Measurements from ENCODE around the gene PLAGL1.

The PLAGL1 gene

DNA sequence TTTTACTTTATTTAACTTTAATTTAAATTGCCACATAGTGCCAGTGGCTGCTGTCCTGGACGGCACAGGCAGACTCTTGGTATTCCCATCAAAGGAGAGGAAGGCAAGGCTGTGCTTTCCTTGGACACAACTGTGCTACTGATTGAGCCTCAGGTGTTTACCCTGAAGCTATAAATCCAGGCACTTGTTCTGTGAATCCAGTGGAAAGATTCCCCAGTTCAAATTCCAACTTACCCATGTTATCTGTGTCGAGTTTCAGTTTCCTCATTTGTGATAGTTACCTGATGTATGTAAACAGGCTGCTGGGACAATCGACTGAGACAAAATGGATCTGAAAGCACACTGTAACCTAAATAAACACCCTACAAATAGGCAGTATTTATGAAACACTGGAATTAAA is 57.2 kb downstream of the PLAGL1 start:
- H3K4me1 ChIP-seq (ENCODE audit: insufficient read depth, low read length, severe bottlenecking), result no peaks in the 10 kb centered on the region
- H3K9me3 ChIP-seq (ENCODE audit: low read length), result no peaks in the 10 kb centered on the region
- no peak overlapping the region for H3K9ac ChIP-seq (ENCODE audit: low read length)
- H2AFZ ChIP-seq (ENCODE audit: low read length), result no peak overlapping the region
- H3K27ac ChIP-seq (ENCODE audit: low read depth, low read length, poor library complexity, severe bottlenecking), result no peak overlapping the region
- TF ChIP-seq EZH2 (IDR thresholded peaks at IDR 0.05; ENCODE audit: borderline replicate concordance, low read length), result no peak
- TF ChIP-seq, protein P1, sequence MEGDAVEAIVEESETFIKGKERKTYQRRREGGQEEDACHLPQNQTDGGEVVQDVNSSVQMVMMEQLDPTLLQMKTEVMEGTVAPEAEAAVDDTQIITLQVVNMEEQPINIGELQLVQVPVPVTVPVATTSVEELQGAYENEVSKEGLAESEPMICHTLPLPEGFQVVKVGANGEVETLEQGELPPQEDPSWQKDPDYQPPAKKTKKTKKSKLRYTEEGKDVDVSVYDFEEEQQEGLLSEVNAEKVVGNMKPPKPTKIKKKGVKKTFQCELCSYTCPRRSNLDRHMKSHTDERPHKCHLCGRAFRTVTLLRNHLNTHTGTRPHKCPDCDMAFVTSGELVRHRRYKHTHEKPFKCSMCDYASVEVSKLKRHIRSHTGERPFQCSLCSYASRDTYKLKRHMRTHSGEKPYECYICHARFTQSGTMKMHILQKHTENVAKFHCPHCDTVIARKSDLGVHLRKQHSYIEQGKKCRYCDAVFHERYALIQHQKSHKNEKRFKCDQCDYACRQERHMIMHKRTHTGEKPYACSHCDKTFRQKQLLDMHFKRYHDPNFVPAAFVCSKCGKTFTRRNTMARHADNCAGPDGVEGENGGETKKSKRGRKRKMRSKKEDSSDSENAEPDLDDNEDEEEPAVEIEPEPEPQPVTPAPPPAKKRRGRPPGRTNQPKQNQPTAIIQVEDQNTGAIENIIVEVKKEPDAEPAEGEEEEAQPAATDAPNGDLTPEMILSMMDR (IDR thresholded peaks at IDR 0.05; ENCODE audit: low read length), result no peak
- H3K36me3 ChIP-seq (ENCODE audit: insufficient read depth, low read length), result no peaks in the 10 kb centered on the region
- no peaks in the 10 kb centered on the region; the same call in 1 of the 2 replicates for H3K27me3 ChIP-seq (ENCODE audit: insufficient read depth, low read length)
- no peaks in the 10 kb centered on the region for H3F3A ChIP-seq (ENCODE audit: insufficient read depth, low read length)
- no peaks in the 10 kb centered on the region for H3K79me2 ChIP-seq (ENCODE audit: insufficient read depth, low read length)
- no peaks in the 10 kb centered on the region for H3K9me2 ChIP-seq (ENCODE audit: low read depth, low read length)
- H4K20me1 ChIP-seq (ENCODE audit: insufficient read depth, low read length), result no peaks in the 10 kb centered on the region
- no peak overlapping the region for H3K4me3 ChIP-seq (ENCODE audit: low read depth, low read length, poor library complexity, severe bottlenecking)
- H3K4me2 ChIP-seq (ENCODE audit: low read length), result no peak overlapping the region

DNA sequence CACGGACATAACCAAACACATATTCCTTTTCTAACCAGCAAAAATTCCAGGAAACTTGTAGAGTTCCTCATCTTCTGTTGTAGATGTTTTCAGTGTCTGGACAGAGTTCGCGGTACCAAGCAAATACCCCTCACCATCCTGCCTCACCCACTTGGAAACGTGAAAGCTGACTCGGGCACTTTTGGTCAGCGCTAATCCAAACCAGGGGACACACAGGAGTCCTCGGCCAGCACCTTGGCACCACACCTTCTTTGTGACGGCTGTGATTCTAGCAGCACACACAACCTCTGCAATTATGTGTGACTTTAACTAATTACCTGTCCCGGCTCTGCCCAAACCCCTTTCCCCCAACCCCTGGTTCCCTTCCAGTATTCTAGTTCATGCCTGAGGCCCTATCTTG is 58.1 kb downstream of the PLAGL1 start:
- Histone ChIP-seq H3K27ac (ENCODE audit: low read depth, low read length, poor library complexity, severe bottlenecking) (no peak overlapping the region), H3K36me3 (ENCODE audit: insufficient read depth, low read length) (no peaks in the 10 kb centered on the region), H3K4me2 (ENCODE audit: low read length) (no peak overlapping the region), H3K9me3 (ENCODE audit: low read length) (no peaks in the 10 kb centered on the region), H2AFZ (ENCODE audit: low read length) (no peak overlapping the region), H3K4me1 (ENCODE audit: insufficient read depth, low read length, severe bottlenecking) (no peaks in the 10 kb centered on the region), H3K79me2 (ENCODE audit: insufficient read depth, low read length) (no peaks in the 10 kb centered on the region), H3K9ac (ENCODE audit: low read length) (no peak overlapping the region), H3F3A (ENCODE audit: insufficient read depth, low read length) (no peaks in the 10 kb centered on the region), H4K20me1 (ENCODE audit: insufficient read depth, low read length) (no peaks in the 10 kb centered on the region), H3K9me2 (ENCODE audit: low read depth, low read length) (no peaks in the 10 kb centered on the region), H3K4me3 (ENCODE audit: low read depth, low read length, poor library complexity, severe bottlenecking) (no peak overlapping the region), H3K27me3 (ENCODE audit: insufficient read depth, low read length) (no peaks in the 10 kb centered on the region; the same call in 1 of the 2 replicates)
- no peak for TF ChIP-seq EZH2 (IDR thresholded peaks at IDR 0.05; ENCODE audit: borderline replicate concordance, low read length)
- TF ChIP-seq, protein P1 (IDR thresholded peaks at IDR 0.05; ENCODE audit: low read length), result no peak

DNA sequence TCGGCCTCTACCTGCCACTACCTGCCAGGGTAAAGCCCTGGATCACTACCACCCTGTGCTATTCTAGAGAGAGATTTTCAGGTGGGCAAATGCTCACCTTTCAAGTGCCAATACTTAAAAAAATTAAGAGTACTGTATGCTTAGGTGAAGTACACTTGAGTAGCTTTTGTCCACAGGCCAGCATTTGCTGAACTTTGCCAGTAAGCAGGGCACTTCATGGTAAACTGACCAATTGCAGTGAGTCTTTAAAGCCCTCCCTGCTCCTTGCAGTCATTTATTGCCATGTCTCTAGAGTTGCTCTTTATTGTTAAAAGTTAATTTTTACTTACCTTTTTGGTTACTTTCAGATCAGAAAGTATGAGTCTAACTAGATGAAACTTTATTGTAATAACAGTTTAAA is 58.5 kb downstream of the PLAGL1 start:
- H3K4me1 ChIP-seq (ENCODE audit: insufficient read depth, low read length, severe bottlenecking), result no peaks in the 10 kb centered on the region
- H4K20me1 ChIP-seq (ENCODE audit: insufficient read depth, low read length), result no peaks in the 10 kb centered on the region
- H3K4me3 ChIP-seq (ENCODE audit: low read depth, low read length, poor library complexity, severe bottlenecking), result no peak overlapping the region
- no peak overlapping the region for H3K9ac ChIP-seq (ENCODE audit: low read length)
- H3F3A ChIP-seq (ENCODE audit: insufficient read depth, low read length), result no peaks in the 10 kb centered on the region
- no peak overlapping the region for H2AFZ ChIP-seq (ENCODE audit: low read length)
- H3K79me2 ChIP-seq (ENCODE audit: insufficient read depth, low read length), result no peaks in the 10 kb centered on the region
- TF ChIP-seq EZH2 (IDR thresholded peaks at IDR 0.05; ENCODE audit: borderline replicate concordance, low read length), result no peak
- TF ChIP-seq, protein P1 (IDR thresholded peaks at IDR 0.05; ENCODE audit: low read length), result no peak
- H3K27ac ChIP-seq (ENCODE audit: low read depth, low read length, poor library complexity, severe bottlenecking), result no peak overlapping the region
- H3K9me2 ChIP-seq (ENCODE audit: low read depth, low read length), result no peaks in the 10 kb centered on the region
- H3K27me3 ChIP-seq (ENCODE audit: insufficient read depth, low read length), result no peaks in the 10 kb centered on the region; the same call in 1 of the 2 replicates
- H3K36me3 ChIP-seq (ENCODE audit: insufficient read depth, low read length), result no peaks in the 10 kb centered on the region
- no peak overlapping the region for H3K4me2 ChIP-seq (ENCODE audit: low read length)
- H3K9me3 ChIP-seq (ENCODE audit: low read length), result no peaks in the 10 kb centered on the region
